Measurements from ENCODE around the gene TMEM165.
"Not testable (repeated sequence)": the region's sequence is repeated elsewhere in the genome, so short reads cannot be mapped to it uniquely, and the experiment has no call there.

TMEM165 gene

DNA sequence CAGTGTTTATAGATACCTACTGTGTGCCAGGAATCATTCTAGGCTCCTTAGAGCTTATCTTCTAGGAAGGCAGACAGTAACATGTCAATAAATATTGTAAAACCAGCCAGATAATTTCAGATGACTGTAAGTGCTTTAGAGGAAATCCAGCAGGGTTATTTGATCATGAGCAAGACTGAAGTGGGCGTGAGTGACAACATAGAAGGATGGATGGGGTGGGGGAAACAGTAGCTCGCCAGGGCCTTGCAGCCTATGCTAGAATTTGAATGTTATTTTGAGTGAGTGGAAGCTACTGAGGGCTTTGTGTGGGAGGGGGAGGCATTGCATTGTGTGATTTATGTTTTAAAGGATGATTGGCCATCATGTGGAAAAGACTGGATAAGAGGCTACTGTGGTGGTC, 43.0 kb upstream of the TMEM165 start:
- H3K4me3 ChIP-seq (ENCODE audit: low read length) = no peak overlapping the region
- DNase-seq (ENCODE audit: low read depth) = no peak
- TF ChIP-seq, protein P1, sequence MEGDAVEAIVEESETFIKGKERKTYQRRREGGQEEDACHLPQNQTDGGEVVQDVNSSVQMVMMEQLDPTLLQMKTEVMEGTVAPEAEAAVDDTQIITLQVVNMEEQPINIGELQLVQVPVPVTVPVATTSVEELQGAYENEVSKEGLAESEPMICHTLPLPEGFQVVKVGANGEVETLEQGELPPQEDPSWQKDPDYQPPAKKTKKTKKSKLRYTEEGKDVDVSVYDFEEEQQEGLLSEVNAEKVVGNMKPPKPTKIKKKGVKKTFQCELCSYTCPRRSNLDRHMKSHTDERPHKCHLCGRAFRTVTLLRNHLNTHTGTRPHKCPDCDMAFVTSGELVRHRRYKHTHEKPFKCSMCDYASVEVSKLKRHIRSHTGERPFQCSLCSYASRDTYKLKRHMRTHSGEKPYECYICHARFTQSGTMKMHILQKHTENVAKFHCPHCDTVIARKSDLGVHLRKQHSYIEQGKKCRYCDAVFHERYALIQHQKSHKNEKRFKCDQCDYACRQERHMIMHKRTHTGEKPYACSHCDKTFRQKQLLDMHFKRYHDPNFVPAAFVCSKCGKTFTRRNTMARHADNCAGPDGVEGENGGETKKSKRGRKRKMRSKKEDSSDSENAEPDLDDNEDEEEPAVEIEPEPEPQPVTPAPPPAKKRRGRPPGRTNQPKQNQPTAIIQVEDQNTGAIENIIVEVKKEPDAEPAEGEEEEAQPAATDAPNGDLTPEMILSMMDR (conservative IDR thresholded peaks at IDR 0.05; ENCODE audit: low read depth, low read length) = no peak

GRCh38 chr4:55353228-55353747, 42.5 kb upstream of the TMEM165 start:
- not testable (repeated sequence) for DNase-seq (ENCODE audit: low read depth)

DNA sequence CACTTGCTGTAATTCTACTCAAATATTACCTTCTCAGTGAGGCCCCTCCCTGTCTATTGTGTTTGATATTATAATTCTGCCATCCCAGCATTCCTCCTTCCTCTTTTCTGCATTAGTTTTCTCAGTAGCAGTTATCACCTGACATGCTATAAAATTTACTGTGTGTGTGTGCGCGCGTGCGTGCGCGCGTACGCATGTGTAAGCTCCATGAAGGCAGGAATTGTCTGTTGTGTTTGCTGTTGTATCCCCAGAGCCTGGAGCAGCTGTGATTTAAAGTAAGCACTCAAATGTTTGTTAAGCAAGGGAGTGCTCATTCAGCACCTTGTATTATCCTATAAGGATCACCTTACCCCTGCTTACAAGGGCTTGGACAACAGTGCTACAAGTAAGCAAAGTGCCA, 41.1 kb upstream of the TMEM165 start:
- TF ChIP-seq, protein P1 (conservative IDR thresholded peaks at IDR 0.05; ENCODE audit: low read depth, low read length) = no peak
- no peak overlapping the region for H3K4me3 ChIP-seq (ENCODE audit: low read length)
- no peak for DNase-seq (ENCODE audit: low read depth)

More at GRCh38 chr4:55353228-55353747, 42.5 kb upstream of the TMEM165 start:
- H3K4me3 ChIP-seq (ENCODE audit: low read length) = not testable (repeated sequence)

DNA sequence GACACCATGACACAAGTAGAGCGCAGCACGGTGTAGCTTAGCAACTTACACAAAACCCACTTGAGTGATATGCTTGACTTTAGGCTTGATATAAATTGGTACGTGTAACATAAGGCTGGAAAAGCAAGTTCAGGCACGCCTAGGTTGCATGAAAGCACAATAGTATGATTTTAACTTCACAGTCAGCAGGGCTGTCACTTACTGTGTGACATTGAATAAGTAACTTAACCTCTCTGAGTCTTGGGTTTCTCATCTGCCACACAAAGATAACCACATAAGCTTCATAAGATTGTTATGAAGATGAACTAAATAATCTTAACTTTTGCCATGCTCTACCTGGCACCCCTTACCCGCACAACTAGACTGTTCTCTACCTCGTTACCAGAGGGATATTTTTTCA, 40.2 kb upstream of the TMEM165 start:
- TF ChIP-seq, protein P1 (conservative IDR thresholded peaks at IDR 0.05; ENCODE audit: low read depth, low read length) = no peak
- no peak for DNase-seq (ENCODE audit: low read depth)
- H3K4me3 ChIP-seq (ENCODE audit: low read length) = no peak overlapping the region

DNA sequence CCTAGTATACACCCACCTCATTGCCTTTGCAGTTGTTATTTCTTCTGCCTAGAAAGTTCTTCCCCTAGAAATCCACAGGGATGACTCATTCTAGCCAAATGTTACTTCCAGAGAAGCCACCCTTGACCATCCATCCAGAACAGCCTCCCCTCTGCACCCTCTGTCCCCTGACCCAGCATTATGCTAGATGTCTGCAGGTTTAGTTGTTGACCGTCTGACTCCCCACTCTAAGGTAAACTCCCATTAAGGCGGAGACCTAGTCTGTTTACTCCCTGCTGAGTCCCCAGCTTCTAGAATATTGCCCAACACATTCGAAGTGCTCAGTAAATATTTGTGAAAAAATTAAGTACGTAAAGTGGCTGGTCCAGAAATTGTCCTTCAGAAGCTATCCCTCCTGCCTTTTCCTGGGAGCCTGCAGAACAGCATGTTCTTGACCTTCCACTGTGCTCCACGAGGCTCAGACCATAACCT, 38.7 kb upstream of the TMEM165 start:
- TF ChIP-seq, protein P1 (conservative IDR thresholded peaks at IDR 0.05; ENCODE audit: low read depth, low read length) = no peak
- DNase-seq (ENCODE audit: low read depth) = no peak
- no peak overlapping the region for H3K4me3 ChIP-seq (ENCODE audit: low read length)

GRCh38 chr4:55358246-55358645, 37.5 kb upstream of the TMEM165 start:
- no peak overlapping the region for H3K4me3 ChIP-seq (ENCODE audit: low read length)
- DNase-seq (ENCODE audit: low read depth) = no peak
- TF ChIP-seq, protein P1 (conservative IDR thresholded peaks at IDR 0.05; ENCODE audit: low read depth, low read length) = no peak

- peak; percentile 42 for DNase-seq (ENCODE audit: low read depth)
These were observed 37.1 kb upstream of the TMEM165 start for GRCh38 chr4:55358668-55359067.

More at GRCh38 chr4:55358668-55359067, 37.1 kb upstream of the TMEM165 start:
- H3K4me3 ChIP-seq (ENCODE audit: low read length) = no peak overlapping the region
- TF ChIP-seq, protein P1 (conservative IDR thresholded peaks at IDR 0.05; ENCODE audit: low read depth, low read length) = no peak
